ENCODE results near the gene WRNIP1. TPM values are rescaled to one million over a fixed set of nuclear protein-coding genes. Genes with fewer than 3 reads are reported as not detected.

Gene WRNIP1
- total and polyA plus RNA-seq, 9 of the 15 experiments (the other 6 are each of a cell fraction or from before 2014, with no cell fraction given) = 13.2 to 63.6 (median 48.6) TPM

- H3K4me1 ChIP-seq (replicated peaks in 1 of 2; ENCODE audit: control insufficient read depth in 2 of 2, insufficient read depth in 2 of 2, low read length in 2 of 2) = peaks cover 3 to 5% of the 10 kb centered on the region in 2 experiments; a peak in 2 of 5 replicates
- WGBS (ENCODE audit: insufficient coverage, low coverage, missing lambda C conversion rate) = 42% methylated on average over 9 of the region's 9 CpGs
- H3K27ac ChIP-seq (ENCODE audit: extremely low read depth, low read depth, low read length) = no peak overlapping the region
- no peak overlapping the region for H3K9ac ChIP-seq (ENCODE audit: insufficient read depth in 1 of 2, low read depth in 2 of 2, low read length in 2 of 2)
- ChIA-PET CTCF (ENCODE audit: low intra/inter-chr PET ratio) (no interaction called here), POLR2A (no interaction called here)
- no peak overlapping the region for H3K4me3 ChIP-seq
- H4K20me1 ChIP-seq (replicated peaks; ENCODE audit: control insufficient read depth, insufficient read depth, low read length) = no peaks in the 10 kb centered on the region
- in situ Hi-C loops (cut with MboI) = no loop called here
- ATAC-seq (peak; percentile 40), FAIRE-seq (no peak), DNase-seq (ENCODE audit: extremely low read depth in 1 of 4, low spot score in 3 of 4) (no peak)
- BruUV-seq (replicated peaks) = no TSS peak
- intact Hi-C loops (cut with micrococcal nuclease) = no loop called here
- H3K4me2 ChIP-seq (ENCODE audit: insufficient read depth, low read length) = no peak overlapping the region
- no peaks in the 10 kb centered on the region for H3K36me3 ChIP-seq (ENCODE audit: control insufficient read depth, insufficient read depth, low read length)
- H3K79me2 ChIP-seq (ENCODE audit: control insufficient read depth, insufficient read depth, low read length) = no peaks in the 10 kb centered on the region
- H3K9me3 ChIP-seq (replicated peaks; ENCODE audit: control insufficient read depth, insufficient read depth, low read depth, low read length) = no peaks in the 10 kb centered on the region; the same call in 1 of the 2 replicates
- H2AFZ ChIP-seq (ENCODE audit: low read depth, low read length) = no peak overlapping the region
- no peaks in the 10 kb centered on the region for H3K27me3 ChIP-seq (ENCODE audit: control insufficient read depth in 2 of 2, insufficient read depth in 2 of 2, low read length in 2 of 2)
- no peaks in the 10 kb centered on the region for H3K9me1 ChIP-seq (ENCODE audit: control insufficient read depth, insufficient read depth, low read length)
- no peak for TF ChIP-seq CEBPG (CRISPR knock-in tag; IDR thresholded peaks at IDR 0.05)
- TF ChIP-seq CEBPG (tag; conservative IDR thresholded peaks at IDR 0.05 in 1 of 2, IDR thresholded peaks at IDR 0.05 in 1 of 2) = 0 out of 4 replicates have a peak, but pooled peaks have one; percentile 16
- TF ChIP-seq MCM2 (IDR thresholded peaks at IDR 0.05; ENCODE audit: low read depth) = no peak
- no peak for TF ChIP-seq ZHX1 (conservative IDR thresholded peaks at IDR 0.05; ENCODE audit: low read length)
- no peak for TF ChIP-seq ZNF311 (CRISPR knock-in tag; IDR thresholded peaks at IDR 0.05)
- TF ChIP-seq THRA (IDR thresholded peaks at IDR 0.05) = no peak
- no peak for TF ChIP-seq ZNF561 (CRISPR knock-in tag; conservative IDR thresholded peaks at IDR 0.05)
- TF ChIP-seq TSC22D4 (tag; IDR thresholded peaks at IDR 0.05) = no peak
- 0 out of 2 replicates have a peak, but pooled peaks have one; percentile 9 for TF ChIP-seq CBFA2T3 (IDR thresholded peaks at IDR 0.05)
- no peak for TF ChIP-seq ID3 (CRISPR knock-in tag; IDR thresholded peaks at IDR 0.05)
- TF ChIP-seq ID3 (tag; IDR thresholded peaks at IDR 0.05) = no peak
- TF ChIP-seq ZKSCAN1 (IDR thresholded peaks at IDR 0.05; ENCODE audit: low read depth, low read length) = no peak
- TF ChIP-seq GABPA (tag; conservative IDR thresholded peaks at IDR 0.05; ENCODE audit: low read depth) = no peak
- no peak for TF ChIP-seq MAX (CRISPR knock-in tag; IDR thresholded peaks at IDR 0.05)
- TF ChIP-seq GABPB2 (CRISPR knock-in tag; conservative IDR thresholded peaks at IDR 0.05) = no peak
- peak; percentile 62; the same call in 1 of the 2 replicates for TF ChIP-seq CEBPB (tag; IDR thresholded peaks at IDR 0.05)
- no peak for TF ChIP-seq NR2C1 (IDR thresholded peaks at IDR 0.05)
- no peak for TF ChIP-seq NR2C1 (tag; IDR thresholded peaks at IDR 0.05)
- TF ChIP-seq NCOA1 (IDR thresholded peaks at IDR 0.05; ENCODE audit: low read depth) = no peak
Measured at GRCh38 chr6:2810092-2810671, 45.0 kb downstream of the WRNIP1 start.
